GM21390 (cell line): ENCODE data around the gene SHISA9.

Experiments
- ATAC-seq: cut with Tn5 transposase; IDR thresholded peaks from one replicate; pipeline ENCODE4 v1.9.1; 2021; ENCODE audit not compliant: unreplicated experiment

The SHISA9 gene

GRCh38 chr16:13064821-13065220, 163.4 kb downstream of the SHISA9 start:
- ATAC-seq: no peak

- ATAC-seq: no peak
Observed at GRCh38 chr16:13067648-13068047, 166.2 kb downstream of the SHISA9 start.

- ATAC-seq: no peak
Observed at GRCh38 chr16:13068912-13069583, 167.7 kb downstream of the SHISA9 start.

GRCh38 chr16:13070268-13070667, 168.9 kb downstream of the SHISA9 start:
- no peak for ATAC-seq

GRCh38 chr16:13076878-13077277, 175.5 kb downstream of the SHISA9 start:
- ATAC-seq: no peak

GRCh38 chr16:13077816-13078215, 176.4 kb downstream of the SHISA9 start:
- no peak for ATAC-seq

- ATAC-seq: no peak
Observed at GRCh38 chr16:13080531-13080930, 179.1 kb downstream of the SHISA9 start.

GRCh38 chr16:13081825-13082331, 180.5 kb downstream of the SHISA9 start:
- no peak for ATAC-seq

GRCh38 chr16:13083681-13084080, 182.3 kb downstream of the SHISA9 start:
- no peak for ATAC-seq

GRCh38 chr16:13084331-13084730, 182.9 kb downstream of the SHISA9 start:
- no peak for ATAC-seq

- no peak for ATAC-seq
Observed at GRCh38 chr16:13093661-13094060, 192.3 kb downstream of the SHISA9 start.

GRCh38 chr16:13095061-13095460, 193.7 kb downstream of the SHISA9 start:
- ATAC-seq: no peak

GRCh38 chr16:13098536-13098935, 197.1 kb downstream of the SHISA9 start:
- no peak for ATAC-seq

- ATAC-seq: no peak
Observed at GRCh38 chr16:13099822-13100221, 198.4 kb downstream of the SHISA9 start.

- no peak for ATAC-seq
Observed at GRCh38 chr16:13100970-13101369, 199.6 kb downstream of the SHISA9 start.

GRCh38 chr16:13101828-13102227, 200.4 kb downstream of the SHISA9 start:
- ATAC-seq: no peak

GRCh38 chr16:13102401-13102800, 201.0 kb downstream of the SHISA9 start:
- ATAC-seq: no peak

- no peak for ATAC-seq
Observed at GRCh38 chr16:13103831-13104530, 202.6 kb downstream of the SHISA9 start.

- ATAC-seq: no peak
Observed at GRCh38 chr16:13104772-13105171, 203.4 kb downstream of the SHISA9 start.

- ATAC-seq: no peak
Observed at GRCh38 chr16:13105427-13105826, 204.0 kb downstream of the SHISA9 start.

GRCh38 chr16:13106464-13106863, 205.1 kb downstream of the SHISA9 start:
- no peak for ATAC-seq

GRCh38 chr16:13108126-13108525, 206.7 kb downstream of the SHISA9 start:
- no peak for ATAC-seq
